Cardiac muscle cell (in vitro differentiated cells and primary cell): ENCODE results near the gene HTR2B. TPM values are rescaled to one million over a fixed set of nuclear protein-coding genes. Genes with fewer than 3 reads are reported as not detected.
A peak's percentile ranks its signal among the peaks of the same experiment; 100 is the strongest.

Source experiments
- DNase-seq, 2 donors: peaks; one replicate each; pipeline versions ENCODE4 v3.0.0 to v3.0.0-alpha.2; 2010 to 2017; ENCODE audit warnings: low read depth in 1 of 2, low spot score in 1 of 2
- H3K27ac ChIP-seq: fragments of 200-600 bp; sonication (generic); 2 replicates; pipeline ENCODE4 v1.5.1; 2016
- H3K27me3 ChIP-seq: fragments of 200-600 bp; sonication (generic); 2 replicates; pipeline ENCODE4 v1.6.0; 2016; ENCODE audit warnings: control low read depth
- H3K36me3 ChIP-seq: fragments of 200-600 bp; sonication (generic); 2 replicates; pipeline ENCODE4 v1.5.1; 2016; ENCODE audit warnings: control low read depth
- H3K4me1 ChIP-seq: fragments of 200-600 bp; sonication (generic); 2 replicates; pipeline ENCODE4 v1.8.1; 2017; ENCODE audit warnings: low read depth, mild to moderate bottlenecking, mixed run types
- H3K4me3 ChIP-seq: fragments of 200-600 bp; sonication (generic); 2 replicates; pipeline ENCODE4 v1.5.1; 2016; ENCODE audit warnings: mild to moderate bottlenecking
- H3K9me3 ChIP-seq: fragments of 200-600 bp; sonication (generic); 2 replicates; pipeline ENCODE4 v1.5.1; 2017; ENCODE audit warnings: low read depth, mild to moderate bottlenecking, control low read depth
- CTCF ChIP-seq: IDR thresholded peaks from 2 replicates; pipeline ENCODE4 v1.5.1; 2012; ENCODE audit warnings: low read depth, mild to moderate bottlenecking, low read length
- polyA plus RNA-seq: library from polyadenylated mRNA; unstranded; fragments of >200 nt; fragmentation: Nextera tagmentation; extraction: Ambion mirVana; gene quantifications from 2 replicates; pipeline ENCODE4 v1.2.1, GENCODE V29; 2016
- total RNA-seq: library from RNA; depleted of rRNA; stranded (reverse); fragments of >200 nt; gene quantifications from 2 replicates; pipeline ENCODE4 v1.2.3, GENCODE V29; 2016

The HTR2B gene
- total and polyA plus RNA-seq, 2 experiments from 2014 or later, result not detected

GRCh38 chr2:231062776-231063175 lies 62.1 kb downstream of the HTR2B start:
- peaks cover 48% of the 10 kb centered on the region for H3K36me3 ChIP-seq
- H3K9me3 ChIP-seq, result no peaks in the 10 kb centered on the region
- peaks cover 11% of the 10 kb centered on the region for H3K4me1 ChIP-seq
- no peak overlapping the region for H3K27ac ChIP-seq
- H3K4me3 ChIP-seq, result no peak overlapping the region
- no peaks in the 10 kb centered on the region for H3K27me3 ChIP-seq
- TF ChIP-seq CTCF, result no peak
- no peak for DNase-seq

GRCh38 chr2:231059756-231060155 lies 65.1 kb downstream of the HTR2B start:
- H3K4me1 ChIP-seq, result peaks cover 13% of the 10 kb centered on the region
- H3K27ac ChIP-seq, result no peak overlapping the region
- H3K4me3 ChIP-seq, result no peak overlapping the region
- no peaks in the 10 kb centered on the region for H3K9me3 ChIP-seq
- TF ChIP-seq CTCF, result no peak
- DNase-seq, result no peak
- H3K27me3 ChIP-seq, result no peaks in the 10 kb centered on the region
- peaks cover 26% of the 10 kb centered on the region for H3K36me3 ChIP-seq

- DNase-seq, result peak in 1 of 2 donors; percentile 13
- Histone ChIP-seq H3K9me3 (no peaks in the 10 kb centered on the region), H3K4me3 (no peak overlapping the region), H3K36me3 (peaks cover 20% of the 10 kb centered on the region), H3K27ac (no peak overlapping the region), H3K4me1 (peaks cover 13% of the 10 kb centered on the region), H3K27me3 (no peaks in the 10 kb centered on the region)
- no peak for TF ChIP-seq CTCF
Measured at GRCh38 chr2:231058761-231059550, 65.9 kb downstream of the HTR2B start.

Other genes with a start within 250 kb of the HTR2B start
- not detected in 2 replicates for gene GPR55, start 199.8 kb downstream of the HTR2B start, total RNA-seq
- gene GPR55, start 199.8 kb downstream of the HTR2B start, polyA plus RNA-seq, result not detected in 2 replicates
- not detected in 2 replicates for gene SPATA3, start 128.9 kb downstream of the HTR2B start, total RNA-seq
- not detected in 2 replicates for gene SPATA3, start 128.9 kb downstream of the HTR2B start, polyA plus RNA-seq
- 4.2 and 5.4 TPM in 2 replicates for gene C2orf72, start 87.5 kb downstream of the HTR2B start, total RNA-seq
- gene C2orf72, start 87.5 kb downstream of the HTR2B start, polyA plus RNA-seq, result 2.2 and 5.3 TPM in 2 replicates
- gene PSMD1, start 68.2 kb downstream of the HTR2B start, total RNA-seq, result 68.1 and 122 TPM in 2 replicates
- 93.8 and 133 TPM in 2 replicates for gene PSMD1, start 68.2 kb downstream of the HTR2B start, polyA plus RNA-seq
- gene ARMC9, start 73.6 kb upstream of the HTR2B start, total RNA-seq, result 18.3 and 27.4 TPM in 2 replicates
- 29.3 and 30.0 TPM in 2 replicates for gene ARMC9, start 73.6 kb upstream of the HTR2B start, polyA plus RNA-seq